Endothelial cell of umbilical vein (primary cell): ENCODE measurements around the gene CPNE6. TPM values are rescaled to one million over a fixed set of nuclear protein-coding genes. Genes with fewer than 3 reads are reported as not detected.

ENCODE experiments used
- BruUV-seq: library from RNA; stranded (reverse); fragments of 400-500 nt; replicated peaks from 2 replicates; lab custom pipeline; 2021; lab: Mats Ljungman, UMichigan
- CTCF ChIA-PET: fragments of 300-600, 350-600 bp; sonication (Branson Sonifier 250); formaldehyde crosslinking; loops from one replicate; lab custom pipeline; 2021; ENCODE audit warnings: antibody characterized with exemption, inconsistent platforms; lab: Charles Lee
- POLR2A ChIA-PET: fragments of 300-600, 350-600 bp; sonication (Branson Sonifier 250); formaldehyde crosslinking; loops from one replicate; lab custom pipeline; 2021; ENCODE audit warnings: antibody characterized with exemption, inconsistent platforms; lab: Charles Lee
- DNase-seq: peaks from one replicate; pipeline ENCODE4 v3.0.0-alpha.2; 2011; ENCODE audit warnings: low read depth, low spot score
- FAIRE-seq: peaks from 2 replicates; lab custom pipeline; 2011; peaks lifted over from hg19 to GRCh38; lab: Jason Lieb, UNC
- H2AFZ ChIP-seq: 2 replicates; pipeline ENCODE4 v1.6.0; 2012; ENCODE audit warnings: low read depth, low read length, control low read depth, inconsistent platforms
- H3K27ac ChIP-seq: 2 replicates; pipeline ENCODE4 v1.5.1; 2011; ENCODE audit warnings: low read depth, mild to moderate bottlenecking, control low read depth, low read length, moderate library complexity; ENCODE audit not compliant: insufficient read depth
- H3K27me3 ChIP-seq, 2 experiments: 2 replicates each; pipeline versions ENCODE4 v1.6.0 to v1.6.1; 2011; ENCODE audit warnings: low read length in 2 of 2, mixed read lengths in 1 of 2; ENCODE audit not compliant: control insufficient read depth in 2 of 2, insufficient read depth in 2 of 2
- H3K36me3 ChIP-seq, 2 experiments: 2 replicates in 1 of 2; 3 replicates in 1 of 2; pipeline ENCODE4 v1.5.1; 2011; ENCODE audit warnings: low read length in 2 of 2, mild to moderate bottlenecking in 1 of 2, moderate library complexity in 1 of 2; ENCODE audit not compliant: control insufficient read depth in 2 of 2, insufficient read depth in 2 of 2; ENCODE audit errors: extremely low read depth in 1 of 2
- H3K4me1 ChIP-seq: 3 replicates; pipeline ENCODE4 v1.5.1; 2011; ENCODE audit warnings: mild to moderate bottlenecking, low read length; ENCODE audit not compliant: control insufficient read depth, insufficient read depth; ENCODE audit errors: extremely low read depth
- H3K4me2 ChIP-seq: 2 replicates; pipeline ENCODE4 v1.6.1; 2011; ENCODE audit warnings: low read length, control low read depth, mixed read lengths; ENCODE audit not compliant: insufficient read depth
- H3K4me3 ChIP-seq, 3 experiments: fragments of 200-600 bp in 1 of 3; sonication (generic), shearing (Covaris generic) in 1 of 3; replicated peaks in 1 of 3; 2 replicates each; pipeline ENCODE4 v1.5.1; 2011 to 2016; ENCODE audit warnings: control low read depth in 3 of 3, low read length in 3 of 3, mild to moderate bottlenecking in 2 of 3, inconsistent platforms in 1 of 3, low read depth in 1 of 3, moderate library complexity in 1 of 3; ENCODE audit not compliant: insufficient read depth in 1 of 3
- H3K79me2 ChIP-seq: 2 replicates; pipeline ENCODE4 v1.6.0; 2012; ENCODE audit warnings: low read length, inconsistent platforms; ENCODE audit not compliant: control insufficient read depth, insufficient read depth
- H3K9ac ChIP-seq: replicated peaks from 2 replicates; pipeline ENCODE3; 2011; ENCODE audit warnings: low read length, control low read depth; ENCODE audit not compliant: insufficient read depth; ENCODE audit errors: extremely low read depth
- H3K9me1 ChIP-seq: replicated peaks from 3 replicates; pipeline ENCODE4 v1.6.0; 2011; ENCODE audit warnings: mild to moderate bottlenecking, low read length; ENCODE audit not compliant: control insufficient read depth, insufficient read depth; ENCODE audit errors: extremely low read depth
- H3K9me3 ChIP-seq: replicated peaks from 2 replicates; pipeline ENCODE4 v1.5.1; 2012; ENCODE audit warnings: low read length, inconsistent platforms; ENCODE audit not compliant: control insufficient read depth, insufficient read depth
- H4K20me1 ChIP-seq: replicated peaks from 2 replicates; pipeline ENCODE3; 2011; ENCODE audit warnings: mild to moderate bottlenecking, low read length; ENCODE audit not compliant: control insufficient read depth, insufficient read depth; ENCODE audit errors: extremely low read depth
- EZH2 ChIP-seq: IDR thresholded peaks from 2 replicates; pipeline ENCODE4 v1.6.1; 2012; ENCODE audit warnings: borderline replicate concordance, low read depth, mild to moderate bottlenecking, moderate library complexity, low read length, inconsistent platforms; ENCODE audit not compliant: severe bottlenecking
- FOS ChIP-seq: IDR thresholded peaks from 2 replicates; pipeline ENCODE4 v1.6.1; 2011; ENCODE audit warnings: mild to moderate bottlenecking, low read length, moderate library complexity, borderline replicate concordance; ENCODE audit not compliant: insufficient read depth
- GATA2 ChIP-seq: IDR thresholded peaks from 2 replicates; pipeline ENCODE4 v1.7.0; 2011; ENCODE audit warnings: low read depth, mild to moderate bottlenecking, moderate library complexity, mixed read lengths, low read length; ENCODE audit not compliant: insufficient read length, insufficient read depth
- JUN ChIP-seq: IDR thresholded peaks from 2 replicates; pipeline ENCODE4 v1.6.1; 2011; ENCODE audit warnings: borderline replicate concordance, low read depth; ENCODE audit not compliant: insufficient read length, insufficient read depth
- MAX ChIP-seq: IDR thresholded peaks from 2 replicates; pipeline ENCODE4 v1.6.1; 2011; ENCODE audit not compliant: insufficient read depth, insufficient read length
- MYC ChIP-seq: IDR thresholded peaks from one replicate; pipeline ENCODE4 v1.6.1; 2011; ENCODE audit warnings: mild to moderate bottlenecking, low read depth, low read length
- POLR2A ChIP-seq: IDR thresholded peaks from 2 replicates; pipeline ENCODE4 v1.6.1; 2012; ENCODE audit warnings: low read depth, mild to moderate bottlenecking, control low read depth, low read length
- POLR2AphosphoS5 ChIP-seq: IDR thresholded peaks from 2 replicates; pipeline ENCODE4 v1.6.1; 2012; ENCODE audit warnings: low read depth, mild to moderate bottlenecking, control low read depth, low read length, moderate library complexity; ENCODE audit not compliant: insufficient read depth
- dilution Hi-C: fragments of 300-500 bp; cut with MboI; formaldehyde crosslinking; loops from one replicate; pipeline ENCODE4 v1.15.0; 2019; ENCODE audit warnings: low sequenced_read_pairs; ENCODE audit not compliant: extremely low pct_ligation_motif_present
- intact Hi-C: fragments of 100-400 bp; cut with micrococcal nuclease; formaldehyde crosslinking; loops from one replicate; pipeline ENCODE4 v1.10.0; 2022
- polyA plus RNA-seq, 4 experiments: library from polyadenylated mRNA; depleted of rRNA in 3 of 4; stranded (reverse) in 3 of 4; unstranded in 1 of 4; fragments of >200 nt; gene quantifications; 2 replicates each; pipeline versions ENCODE4 v1.2.1 to v1.2.3, GENCODE V29; 2011 to 2012; ENCODE audit warnings: missing spikeins in 1 of 4
- total RNA-seq: library from RNA; stranded (reverse); gene quantifications from 2 replicates; pipeline ENCODE4 v1.2.3, GENCODE V29; 2021
- TF ChIP-seq, protein P1 (sequence below), 2 donors: IDR thresholded peaks; 1 replicate in 1 of 2; 2 replicates in 1 of 2; pipeline ENCODE4 v1.5.1; 2011; ENCODE audit warnings: low read length in 2 of 2, mild to moderate bottlenecking in 2 of 2, moderate library complexity in 2 of 2, control low read depth in 1 of 2, inconsistent platforms in 1 of 2, low read depth in 1 of 2; ENCODE audit not compliant: insufficient read depth in 1 of 2; ENCODE audit errors: extremely low read depth in 1 of 2

The CPNE6 gene
- total and polyA plus RNA-seq, 2 donors (not counting 3 experiments of a cell fraction or from before 2014, with no cell fraction given), result not detected

- DNase-seq (no peak), FAIRE-seq (no peak)
- Histone ChIP-seq H3K36me3 (no peaks in the 10 kb centered on the region), H2AFZ (no peak overlapping the region), H3K4me3 (no peak overlapping the region), H3K4me1 (no peaks in the 10 kb centered on the region), H3K79me2 (no peaks in the 10 kb centered on the region), H3K4me2 (no peak overlapping the region), H3K27me3 (peaks cover 28 to 35% of the 10 kb centered on the region in 2 experiments), H3K27ac (no peak overlapping the region), H3K9me3 (no peaks in the 10 kb centered on the region), H3K9me1 (no peaks in the 10 kb centered on the region), H4K20me1 (no peaks in the 10 kb centered on the region), H3K9ac (no peak overlapping the region)
- POLR2A ChIA-PET, result no interaction called here
- intact Hi-C loops (no loop called here), dilution Hi-C loops (no loop called here)
- no TSS peak for BruUV-seq
- CTCF ChIA-PET, result interaction anchor here (1.1 to 5.7 kb wide), 5 partner anchors 11 to 81 kb away, joined by 4 to 51 read pairs (median 18); partner anchors contain the start of genes DCAF11, IRF9 and NRL
- no peak for TF ChIP-seq JUN
- TF ChIP-seq POLR2A, result no peak
- TF ChIP-seq FOS, result no peak
- TF ChIP-seq, protein P1, sequence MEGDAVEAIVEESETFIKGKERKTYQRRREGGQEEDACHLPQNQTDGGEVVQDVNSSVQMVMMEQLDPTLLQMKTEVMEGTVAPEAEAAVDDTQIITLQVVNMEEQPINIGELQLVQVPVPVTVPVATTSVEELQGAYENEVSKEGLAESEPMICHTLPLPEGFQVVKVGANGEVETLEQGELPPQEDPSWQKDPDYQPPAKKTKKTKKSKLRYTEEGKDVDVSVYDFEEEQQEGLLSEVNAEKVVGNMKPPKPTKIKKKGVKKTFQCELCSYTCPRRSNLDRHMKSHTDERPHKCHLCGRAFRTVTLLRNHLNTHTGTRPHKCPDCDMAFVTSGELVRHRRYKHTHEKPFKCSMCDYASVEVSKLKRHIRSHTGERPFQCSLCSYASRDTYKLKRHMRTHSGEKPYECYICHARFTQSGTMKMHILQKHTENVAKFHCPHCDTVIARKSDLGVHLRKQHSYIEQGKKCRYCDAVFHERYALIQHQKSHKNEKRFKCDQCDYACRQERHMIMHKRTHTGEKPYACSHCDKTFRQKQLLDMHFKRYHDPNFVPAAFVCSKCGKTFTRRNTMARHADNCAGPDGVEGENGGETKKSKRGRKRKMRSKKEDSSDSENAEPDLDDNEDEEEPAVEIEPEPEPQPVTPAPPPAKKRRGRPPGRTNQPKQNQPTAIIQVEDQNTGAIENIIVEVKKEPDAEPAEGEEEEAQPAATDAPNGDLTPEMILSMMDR (IDR thresholded peaks at IDR 0.05; ENCODE audit: extremely low read depth in 1 of 2, insufficient read depth in 1 of 2, low read depth in 1 of 2, low read length in 2 of 2), result no peak
- TF ChIP-seq POLR2AphosphoS5, result no peak
- TF ChIP-seq GATA2, result no peak
- TF ChIP-seq MAX, result no peak
- no peak for TF ChIP-seq MYC
- TF ChIP-seq EZH2, result no peak
Observed at GRCh38 chr14:24080142-24080530, 8.8 kb downstream of the CPNE6 start.
